Stimulated activated CD4-positive, alpha-beta T cell treated with anti-CD3 and anti-CD28 coated beads, Interleukin-4, amount 100 ng/mL, for 1 hour (primary cell): ENCODE data around the gene AMOTL1.
"Not testable (repeated sequence)": the region's sequence is repeated elsewhere in the genome, so short reads cannot be mapped to it uniquely, and the experiment has no call there.

ENCODE experiments used
- DNase-seq: peaks from one replicate; pipeline ENCODE4 v3.0.0-alpha.2; 2020

Gene AMOTL1

GRCh38 chr11:94795476-94796189 is 27.5 kb downstream of the AMOTL1 start:
- no peak for DNase-seq

GRCh38 chr11:94796190-94796580 is 28.0 kb downstream of the AMOTL1 start:
- no peak for DNase-seq

- no peak for DNase-seq
These were observed 28.7 kb downstream of the AMOTL1 start for GRCh38 chr11:94796863-94797262.

GRCh38 chr11:94799726-94800125 is 31.6 kb downstream of the AMOTL1 start:
- DNase-seq = no peak

- no peak for DNase-seq
These were observed 32.3 kb downstream of the AMOTL1 start for GRCh38 chr11:94800414-94800813.

- no peak for DNase-seq
These were observed 33.8 kb downstream of the AMOTL1 start for GRCh38 chr11:94801866-94802460.

GRCh38 chr11:94802501-94802900 is 34.3 kb downstream of the AMOTL1 start:
- no peak for DNase-seq

- DNase-seq = no peak
These were observed 35.3 kb downstream of the AMOTL1 start for GRCh38 chr11:94803491-94803890.

- DNase-seq = no peak
These were observed 36.7 kb downstream of the AMOTL1 start for GRCh38 chr11:94804874-94805273.

- no peak for DNase-seq
These were observed 37.9 kb downstream of the AMOTL1 start for GRCh38 chr11:94806014-94806413.

GRCh38 chr11:94806419-94806818 is 38.3 kb downstream of the AMOTL1 start:
- DNase-seq = no peak

GRCh38 chr11:94809251-94809650 is 41.1 kb downstream of the AMOTL1 start:
- no peak for DNase-seq

- DNase-seq = not testable (repeated sequence)
These were observed 44.9 kb downstream of the AMOTL1 start for GRCh38 chr11:94812724-94813720.

GRCh38 chr11:94814272-94814976 is 46.3 kb downstream of the AMOTL1 start:
- no peak for DNase-seq

GRCh38 chr11:94815705-94816344 is 47.7 kb downstream of the AMOTL1 start:
- DNase-seq = no peak

- DNase-seq = no peak
These were observed 52.3 kb downstream of the AMOTL1 start for GRCh38 chr11:94820480-94820879.

GRCh38 chr11:94821439-94821838 is 53.3 kb downstream of the AMOTL1 start:
- DNase-seq = no peak

- DNase-seq = no peak
These were observed 53.9 kb downstream of the AMOTL1 start for GRCh38 chr11:94822080-94822479.

- no peak for DNase-seq
These were observed 55.1 kb downstream of the AMOTL1 start for GRCh38 chr11:94823102-94823732.

- no peak for DNase-seq
These were observed 56.9 kb downstream of the AMOTL1 start for GRCh38 chr11:94825031-94825430.

- DNase-seq = no peak
These were observed 57.3 kb downstream of the AMOTL1 start for GRCh38 chr11:94825481-94825880.

- no peak for DNase-seq
These were observed 58.3 kb downstream of the AMOTL1 start for GRCh38 chr11:94826415-94826814.
